ENCODE data around the gene ZNF736. TPM values are rescaled to one million over a fixed set of nuclear protein-coding genes. Genes with fewer than 3 reads are reported as not detected.
"Not testable (repeated sequence)": the region's sequence is repeated elsewhere in the genome, so short reads cannot be mapped to it uniquely, and the experiment has no call there.

The ZNF736 gene
- total and polyA plus RNA-seq, 12 donors, result 0.93 to 8.4 (median 6.3) TPM

DNA sequence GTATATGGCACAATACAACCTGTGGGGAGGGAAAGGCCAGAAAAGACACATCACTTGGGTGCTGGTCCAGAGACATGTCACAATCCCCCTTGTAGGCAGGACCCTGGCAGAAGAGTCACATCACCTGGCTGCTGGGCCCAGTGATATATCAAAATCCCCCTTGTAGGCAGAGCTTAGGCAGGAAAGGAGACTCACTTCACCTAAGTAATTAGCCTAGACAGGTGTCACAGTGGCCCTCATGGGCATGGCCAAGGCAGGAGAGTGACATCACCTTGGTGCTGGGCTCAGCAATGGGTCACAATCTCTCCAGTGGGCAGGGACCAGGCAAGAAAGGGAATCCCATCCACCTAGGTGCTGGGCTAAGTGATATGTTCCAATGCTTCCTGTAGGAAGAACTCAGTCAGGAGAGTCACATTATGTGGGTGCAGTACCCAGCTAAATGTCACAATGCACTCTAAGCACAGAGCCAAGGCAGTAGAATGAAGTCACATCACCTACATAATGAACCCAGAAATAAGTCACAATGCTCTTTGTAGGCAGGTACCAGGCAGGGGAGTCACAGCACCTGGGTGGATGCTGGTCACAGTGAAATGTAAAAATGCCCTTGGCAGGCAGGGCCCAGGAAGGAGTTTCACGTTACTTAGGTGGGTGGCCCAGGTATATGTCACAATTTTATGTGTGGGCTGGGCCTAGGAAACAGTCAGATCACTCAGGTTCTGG lies 18.9 kb upstream of the ZNF736 start:
- WGBS, 2 donors, result 57 to 83% methylated on average over 1 of the region's 1 CpG
- Histone ChIP-seq H3K4me1 (no peaks in the 10 kb centered on the region), H3K4me3 (no peak overlapping the region), H3K27me3 (no peaks in the 10 kb centered on the region), H3K36me3 (no peaks in the 10 kb centered on the region), H3K9me3 (peaks cover 0 to 13% (median 0%) of the 10 kb centered on the region in 11 donors), H3K27ac (no peak overlapping the region)
- intact Hi-C loops (cut with DNase I), result no loop called here
- TF ChIP-seq CTCF (IDR thresholded peaks at IDR 0.05), result no peak
- ATAC-seq (no peak), DNase-seq (no peak)

GRCh38 chr7:64297418-64297817 lies 16.3 kb upstream of the ZNF736 start:
- H3K36me3 ChIP-seq; H3K4me3 ChIP-seq; H3K27me3 ChIP-seq; H3K27ac ChIP-seq; DNase-seq; ATAC-seq; H3K4me1 ChIP-seq; intact Hi-C loops (cut with DNase I); H3K9me3 ChIP-seq: not testable (repeated sequence)
- 54 to 73% methylated on average over 1 of the region's 1 CpG for WGBS, 2 donors

GRCh38 chr7:64300641-64301405 lies 12.9 kb upstream of the ZNF736 start:
- DNase-seq (no peak), ATAC-seq (no peak)
- intact Hi-C loops (cut with DNase I), result loop anchor here in 4 of 10 donors (10.0 kb wide), 4 partner anchors 264 to 396 kb away; partner anchors contain the start of gene ZNF680 (in 1 of the 4)
- Histone ChIP-seq H3K27ac (no peak overlapping the region), H3K4me1 (peaks cover 0 to under 1% (median 0%) of the 10 kb centered on the region in 9 donors), H3K9me3 (no peaks in the 10 kb centered on the region), H3K36me3 (no peaks in the 10 kb centered on the region), H3K4me3 (no peak overlapping the region), H3K27me3 (no peaks in the 10 kb centered on the region)
- WGBS, 2 donors, result 90 to 92% methylated on average over 9 of the region's 9 CpGs
- TF ChIP-seq CTCF (IDR thresholded peaks at IDR 0.05), result no peak

GRCh38 chr7:64307254-64308015 lies 6.3 kb upstream of the ZNF736 start:
- H3K27ac ChIP-seq, result peak overlapping the region; percentile 54 to 91 (median 81)
- H3K4me3 ChIP-seq, result peak overlapping the region; percentile 27 to 68 (median 62)
- peak; percentile 96 to 100 (median 98) for ATAC-seq
- H3K36me3 ChIP-seq, result peaks cover 0 to 2% (median 0%) of the 10 kb centered on the region in 9 donors
- H3K27me3 ChIP-seq, result no peaks in the 10 kb centered on the region
- H3K9me3 ChIP-seq, result no peaks in the 10 kb centered on the region
- TF ChIP-seq CTCF (IDR thresholded peaks at IDR 0.05), result peak in 1 of 9 donors; percentile 24
- H3K4me1 ChIP-seq, result peaks cover 0 to 15% (median 6%) of the 10 kb centered on the region in 9 donors
- peak; percentile 91 to 92 for DNase-seq
- intact Hi-C loops (cut with DNase I), result loop anchor here in 6 of 10 donors (2.0 to 10.0 kb wide), 7 partner anchors 255 to 403 kb away; partner anchors contain the start of genes ZNF680 (in 4 of the 6) and ZNF107 (in 1 of the 6)
- 3% methylated on average over 33 of the region's 33 CpGs for WGBS, 2 donors
